AG10803 (cell line): ENCODE measurements around the gene PYY.
A peak's percentile ranks its signal among the peaks of the same experiment; 100 is the strongest.
"Not testable (repeated sequence)": the region's sequence is repeated elsewhere in the genome, so short reads cannot be mapped to it uniquely, and the experiment has no call there.

Source experiments
- DNase-seq: peaks from one replicate; pipeline ENCODE4 v3.0.0; 2010; ENCODE audit warnings: low read depth
- H3K4me3 ChIP-seq: 2 replicates; pipeline ENCODE4 v1.5.1; 2011; ENCODE audit warnings: mild to moderate bottlenecking, low read length, control low read depth
- CTCF ChIP-seq: conservative IDR thresholded peaks from 2 replicates; pipeline ENCODE4 v1.5.1; 2011; ENCODE audit warnings: mild to moderate bottlenecking, low read length, control low read depth, inconsistent platforms

Gene PYY

GRCh38 chr17:43932357-43932756 lies 21.4 kb downstream of the PYY start:
- TF ChIP-seq CTCF = no peak
- no peak for DNase-seq
- H3K4me3 ChIP-seq = no peak overlapping the region

GRCh38 chr17:43931062-43931571 lies 22.6 kb downstream of the PYY start:
- TF ChIP-seq CTCF = no peak
- DNase-seq = no peak
- no peak overlapping the region for H3K4me3 ChIP-seq

- DNase-seq = no peak
- H3K4me3 ChIP-seq = no peak overlapping the region
- TF ChIP-seq CTCF = no peak
Observed at GRCh38 chr17:43928609-43929008, 25.1 kb downstream of the PYY start.

- not testable (repeated sequence) for H3K4me3 ChIP-seq, DNase-seq
Observed at GRCh38 chr17:43927929-43928328, 25.8 kb downstream of the PYY start.

- DNase-seq = no peak
- no peak for TF ChIP-seq CTCF
- peak overlapping the region; percentile 27 for H3K4me3 ChIP-seq
Observed at GRCh38 chr17:43927060-43927864, 26.5 kb downstream of the PYY start.

- DNase-seq = no peak
- no peak for TF ChIP-seq CTCF
- no peak overlapping the region for H3K4me3 ChIP-seq
Observed at GRCh38 chr17:43924558-43924957, 29.2 kb downstream of the PYY start.

GRCh38 chr17:43920500-43921095 lies 33.1 kb downstream of the PYY start:
- no peak for DNase-seq
- no peak overlapping the region for H3K4me3 ChIP-seq
- TF ChIP-seq CTCF = no peak
